ENCODE results near the gene QRFPR. TPM values are rescaled to one million over a fixed set of nuclear protein-coding genes. Genes with fewer than 3 reads are reported as not detected.

Gene QRFPR
- total RNA-seq, 4 donors from 2014 or later, result 0.44 TPM; not detected in 3

DNA sequence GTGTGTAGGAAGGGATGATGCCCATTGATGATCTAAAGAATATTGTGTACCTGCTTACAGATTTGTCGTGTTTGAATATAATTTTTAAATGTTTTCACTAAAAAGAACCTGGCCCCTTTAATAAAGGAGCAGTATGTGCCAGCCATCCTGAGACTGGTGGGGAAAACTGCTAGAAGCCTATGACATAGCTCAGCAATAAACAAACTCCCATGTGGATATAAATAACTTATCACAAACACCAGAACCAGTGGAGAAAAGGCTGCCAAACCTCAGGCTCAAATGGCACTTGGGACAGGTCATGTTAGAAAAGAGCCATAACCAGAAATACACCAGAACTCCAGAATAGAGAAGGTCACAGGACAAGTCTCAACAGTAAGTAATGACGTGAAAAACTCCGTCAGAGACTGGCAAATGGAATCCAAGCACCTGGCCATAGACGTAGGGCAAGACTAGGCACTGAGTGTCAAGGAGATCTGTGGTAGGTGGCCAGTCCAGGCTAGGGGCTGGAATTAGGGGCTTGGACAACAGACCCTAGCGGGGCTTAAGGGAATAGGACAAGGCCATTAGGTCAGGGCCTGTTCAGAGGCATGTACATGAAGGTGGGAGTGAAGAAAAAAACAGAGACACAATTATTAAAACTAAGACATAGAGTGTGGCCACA, 11.7 kb upstream of the QRFPR start:
- TF ChIP-seq, protein P1, sequence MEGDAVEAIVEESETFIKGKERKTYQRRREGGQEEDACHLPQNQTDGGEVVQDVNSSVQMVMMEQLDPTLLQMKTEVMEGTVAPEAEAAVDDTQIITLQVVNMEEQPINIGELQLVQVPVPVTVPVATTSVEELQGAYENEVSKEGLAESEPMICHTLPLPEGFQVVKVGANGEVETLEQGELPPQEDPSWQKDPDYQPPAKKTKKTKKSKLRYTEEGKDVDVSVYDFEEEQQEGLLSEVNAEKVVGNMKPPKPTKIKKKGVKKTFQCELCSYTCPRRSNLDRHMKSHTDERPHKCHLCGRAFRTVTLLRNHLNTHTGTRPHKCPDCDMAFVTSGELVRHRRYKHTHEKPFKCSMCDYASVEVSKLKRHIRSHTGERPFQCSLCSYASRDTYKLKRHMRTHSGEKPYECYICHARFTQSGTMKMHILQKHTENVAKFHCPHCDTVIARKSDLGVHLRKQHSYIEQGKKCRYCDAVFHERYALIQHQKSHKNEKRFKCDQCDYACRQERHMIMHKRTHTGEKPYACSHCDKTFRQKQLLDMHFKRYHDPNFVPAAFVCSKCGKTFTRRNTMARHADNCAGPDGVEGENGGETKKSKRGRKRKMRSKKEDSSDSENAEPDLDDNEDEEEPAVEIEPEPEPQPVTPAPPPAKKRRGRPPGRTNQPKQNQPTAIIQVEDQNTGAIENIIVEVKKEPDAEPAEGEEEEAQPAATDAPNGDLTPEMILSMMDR (IDR thresholded peaks at IDR 0.05; ENCODE audit: low read depth), result no peak

DNA sequence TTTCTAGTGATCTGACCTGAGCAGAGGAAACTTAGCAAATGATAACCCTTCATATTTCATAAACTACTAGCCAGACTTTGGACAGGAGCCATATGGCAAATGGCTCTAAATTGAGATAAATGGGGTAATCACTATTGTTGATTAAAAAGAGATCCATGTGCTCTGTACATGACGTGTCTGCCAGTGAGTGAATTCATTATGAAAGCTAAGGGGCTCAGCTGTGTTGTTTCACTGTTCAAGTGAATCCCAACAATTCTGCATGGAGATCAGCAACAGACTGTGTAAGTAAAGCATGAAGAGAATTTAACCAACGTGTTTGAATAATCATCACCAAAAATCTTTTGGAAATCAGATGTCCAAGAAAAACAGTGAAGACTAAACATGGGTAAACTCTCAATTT, 9.5 kb upstream of the QRFPR start:
- TF ChIP-seq, protein P1 (IDR thresholded peaks at IDR 0.05; ENCODE audit: low read depth), result no peak

DNA sequence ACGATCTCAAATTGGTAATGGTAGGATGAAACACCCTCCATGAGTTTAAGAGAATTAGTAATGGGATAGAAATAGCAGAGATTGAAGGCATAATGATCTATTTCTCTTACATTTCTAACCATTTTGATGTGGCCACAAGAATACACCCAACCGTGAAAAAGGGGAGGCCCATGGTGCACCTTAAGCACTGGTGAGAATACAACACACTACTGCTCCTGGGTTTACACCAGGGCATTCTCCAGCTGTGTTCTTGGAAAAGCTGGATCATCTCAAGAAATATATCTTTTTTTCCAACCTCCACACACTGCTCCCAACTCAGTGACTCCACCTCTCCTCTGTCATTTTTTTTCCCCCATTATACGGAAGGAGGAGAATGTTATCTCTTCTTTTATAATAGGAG, 1.5 kb downstream of the QRFPR start:
- TF ChIP-seq, protein P1 (IDR thresholded peaks at IDR 0.05; ENCODE audit: low read depth), result no peak

DNA sequence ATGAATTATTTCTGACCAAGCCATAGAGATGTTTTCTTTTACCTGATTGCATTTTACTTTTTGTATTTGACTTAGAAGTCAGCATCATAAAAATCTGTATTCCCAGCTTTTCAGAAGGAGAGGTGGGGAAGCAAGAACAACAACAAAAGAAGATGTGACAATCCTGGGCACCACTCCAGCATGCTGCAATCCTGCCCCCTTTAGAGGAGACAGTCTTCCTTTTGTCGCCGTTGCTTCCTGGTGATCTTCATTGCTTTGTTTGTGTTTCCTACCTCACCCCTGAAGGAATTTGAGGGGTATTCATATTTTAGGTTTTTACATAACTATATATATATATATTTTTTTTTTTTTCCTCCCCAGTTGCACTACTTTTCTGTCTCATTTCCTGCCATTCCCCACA, 3.7 kb downstream of the QRFPR start:
- TF ChIP-seq, protein P1 (IDR thresholded peaks at IDR 0.05; ENCODE audit: low read depth), result no peak

DNA sequence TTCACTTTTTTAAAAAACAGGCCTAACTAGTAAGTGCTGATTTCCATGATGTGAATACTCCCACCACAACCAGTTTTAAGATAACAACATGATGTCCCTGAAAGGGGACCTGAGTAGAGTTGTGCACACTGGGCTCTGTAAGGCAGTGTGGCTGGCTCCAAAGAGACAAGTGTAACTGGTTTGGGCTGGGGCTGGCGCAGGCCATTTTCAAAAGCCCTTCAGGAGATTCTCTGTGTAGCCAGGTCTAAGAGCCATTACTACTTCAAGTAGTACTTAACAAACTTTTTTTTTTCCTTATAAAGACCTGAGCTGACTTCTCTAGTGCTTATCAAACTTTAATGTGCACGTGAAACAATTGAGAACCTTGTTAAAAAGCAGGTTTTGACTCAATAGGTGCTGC, 4.3 kb downstream of the QRFPR start:
- TF ChIP-seq, protein P1 (IDR thresholded peaks at IDR 0.05; ENCODE audit: low read depth), result no peak

DNA sequence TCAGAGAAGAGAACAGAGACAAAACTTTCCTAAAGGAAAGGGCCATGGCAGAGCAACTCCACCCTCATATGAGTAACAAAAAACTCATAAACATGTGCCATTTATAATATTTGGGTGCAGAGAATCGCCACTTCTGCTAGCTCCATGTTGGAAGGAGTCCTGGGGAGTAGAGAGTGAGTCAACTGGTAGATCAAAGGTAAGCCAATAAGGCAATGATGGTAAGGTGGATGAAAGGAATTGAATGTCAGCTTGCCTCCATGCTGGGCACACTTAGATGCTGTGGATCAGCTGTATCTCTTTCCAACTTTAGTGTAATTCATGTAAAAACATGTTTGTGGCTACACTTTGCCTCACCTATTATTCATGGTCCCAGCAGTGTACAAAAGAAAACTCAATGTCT, 4.7 kb downstream of the QRFPR start:
- TF ChIP-seq, protein P1 (IDR thresholded peaks at IDR 0.05; ENCODE audit: low read depth), result no peak

DNA sequence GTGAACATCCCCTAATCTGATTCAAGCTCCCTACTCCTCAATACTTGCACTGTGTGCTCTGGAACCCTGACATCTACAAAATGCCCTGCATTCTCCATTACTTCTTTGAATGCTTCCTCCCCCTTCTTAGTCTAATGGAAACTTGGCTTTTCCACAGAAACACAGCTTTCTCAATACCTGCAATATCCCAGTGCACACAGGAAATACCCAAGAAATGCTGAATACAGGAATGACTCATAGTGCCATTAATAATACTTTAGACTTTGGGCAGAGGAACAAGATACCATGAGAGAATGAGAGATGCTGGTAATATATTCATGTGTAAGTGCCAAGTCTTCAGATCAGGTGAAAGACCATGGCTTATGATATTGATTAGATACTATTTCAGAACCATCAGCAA, 5.6 kb downstream of the QRFPR start:
- TF ChIP-seq, protein P1 (IDR thresholded peaks at IDR 0.05; ENCODE audit: low read depth), result no peak
